Right hindlimb (tissue), 1 donor: ENCODE data around the gene KRTAP5-2.
A peak's percentile ranks its signal among the peaks of the same experiment; 100 is the strongest.
"Not testable (repeated sequence)": the region's sequence is repeated elsewhere in the genome, so short reads cannot be mapped to it uniquely, and the experiment has no call there.

Experiments used
- DNase-seq: peaks from one replicate; pipeline ENCODE4 v3.0.0-alpha.2; 2018

KRTAP5-2 gene, protein sequence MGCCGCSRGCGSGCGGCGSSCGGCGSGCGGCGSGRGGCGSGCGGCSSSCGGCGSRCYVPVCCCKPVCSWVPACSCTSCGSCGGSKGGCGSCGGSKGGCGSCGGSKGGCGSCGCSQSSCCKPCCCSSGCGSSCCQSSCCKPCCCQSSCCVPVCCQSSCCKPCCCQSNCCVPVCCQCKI

DNA sequence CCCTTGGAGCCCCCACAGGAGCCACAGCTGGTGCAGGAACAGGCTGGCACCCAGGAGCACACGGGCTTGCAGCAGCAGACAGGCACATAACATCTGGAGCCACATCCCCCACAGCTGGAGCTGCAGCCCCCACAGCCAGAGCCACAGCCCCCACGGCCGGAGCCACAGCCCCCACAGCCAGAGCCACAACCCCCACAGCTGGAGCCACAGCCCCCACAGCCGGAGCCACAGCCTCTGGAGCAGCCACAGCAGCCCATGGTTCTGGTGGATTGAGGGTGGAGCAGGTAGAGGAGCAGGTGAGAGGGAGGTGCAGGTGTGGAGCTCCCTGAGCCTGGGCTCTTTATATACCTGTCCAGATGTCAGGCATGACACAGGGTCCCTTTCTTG, at the start of gene KRTAP5-2:
Gene KRTAP5-2, minus strand, starts transcription at position 301 of the 387 bp plus-strand sequence. Its CDS starts 44 bp downstream, at position 257.
- no peak for DNase-seq

DNA sequence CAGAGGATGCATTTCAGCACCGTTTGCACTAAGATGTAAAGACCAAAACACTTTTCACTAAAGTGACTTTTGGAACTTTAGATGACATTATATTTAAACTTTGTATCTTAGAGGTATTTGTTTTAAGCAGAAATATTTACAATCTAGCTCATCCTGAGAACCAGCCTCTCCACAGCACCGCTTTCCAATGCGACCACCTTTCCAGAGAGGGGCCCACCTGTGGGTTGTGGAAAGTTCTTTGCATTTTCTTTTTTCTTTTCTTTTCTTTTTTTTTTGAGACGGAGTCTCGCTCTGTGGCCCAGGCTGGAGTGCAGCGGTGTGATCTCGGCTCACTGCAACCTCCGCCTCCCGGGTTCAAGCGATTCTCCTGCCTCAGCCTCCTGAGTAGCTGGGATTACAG, 48.4 kb upstream of the KRTAP5-2 start:
- DNase-seq: not testable (repeated sequence)

DNA sequence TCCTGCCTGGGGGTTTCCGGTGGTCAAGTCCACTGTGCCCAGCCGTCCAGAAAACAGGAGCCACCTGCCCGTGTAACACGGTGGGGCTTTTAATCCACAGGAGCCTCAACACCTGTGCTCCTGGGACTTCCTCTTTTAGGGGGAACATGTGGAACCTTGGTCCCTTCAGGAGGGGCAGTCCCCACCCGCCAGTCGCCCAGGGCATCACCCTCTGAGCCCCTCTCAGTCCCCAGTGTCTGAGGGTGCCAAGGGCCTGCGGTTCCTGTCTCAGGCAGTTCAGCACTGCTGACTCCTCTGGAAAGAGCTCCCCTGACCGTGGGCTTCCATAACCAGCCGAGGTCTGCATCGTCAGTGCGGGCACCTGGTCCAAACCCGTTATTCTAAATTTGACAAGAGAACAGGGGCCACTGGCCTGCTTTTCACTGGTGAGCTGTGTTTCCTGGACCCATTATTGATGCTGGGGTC, 47.3 kb upstream of the KRTAP5-2 start:
- DNase-seq: no peak

DNA sequence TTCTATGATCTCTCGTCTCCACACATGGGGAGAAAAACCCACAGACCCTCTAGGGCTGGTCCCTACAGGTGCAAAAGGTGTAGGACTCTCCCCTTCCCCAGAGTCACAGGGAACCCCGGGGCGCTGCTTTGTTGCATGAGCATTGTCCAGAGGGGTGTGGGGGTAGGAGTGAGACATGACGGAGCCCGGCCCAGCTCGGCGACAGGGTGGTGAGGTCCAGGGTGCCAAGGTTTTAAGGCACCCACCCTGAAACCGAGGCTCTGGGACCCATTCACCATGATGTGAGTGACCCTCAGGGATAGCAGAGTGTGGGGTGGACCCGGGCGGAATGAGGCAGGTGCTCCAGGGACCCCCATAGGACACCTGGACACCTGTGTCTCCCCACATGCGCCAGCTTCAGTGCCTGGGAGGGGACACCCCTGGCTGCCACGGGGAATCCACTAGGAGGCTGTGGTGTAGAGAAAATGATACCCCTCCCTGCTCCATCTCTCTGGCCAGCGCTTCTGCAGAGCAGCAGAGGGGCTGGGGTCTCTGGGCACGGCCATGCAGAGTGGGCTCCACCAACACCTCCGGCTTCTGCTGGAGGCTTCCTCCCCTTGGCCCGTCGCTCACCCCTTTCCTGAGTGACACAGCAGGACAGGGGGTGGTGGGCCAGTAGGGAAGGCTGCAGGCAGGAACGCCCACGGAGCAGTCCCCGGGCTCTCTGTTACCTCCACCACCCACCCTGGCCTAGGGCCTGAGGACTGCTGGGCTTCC, 46.7 kb upstream of the KRTAP5-2 start:
- DNase-seq: no peak

DNA sequence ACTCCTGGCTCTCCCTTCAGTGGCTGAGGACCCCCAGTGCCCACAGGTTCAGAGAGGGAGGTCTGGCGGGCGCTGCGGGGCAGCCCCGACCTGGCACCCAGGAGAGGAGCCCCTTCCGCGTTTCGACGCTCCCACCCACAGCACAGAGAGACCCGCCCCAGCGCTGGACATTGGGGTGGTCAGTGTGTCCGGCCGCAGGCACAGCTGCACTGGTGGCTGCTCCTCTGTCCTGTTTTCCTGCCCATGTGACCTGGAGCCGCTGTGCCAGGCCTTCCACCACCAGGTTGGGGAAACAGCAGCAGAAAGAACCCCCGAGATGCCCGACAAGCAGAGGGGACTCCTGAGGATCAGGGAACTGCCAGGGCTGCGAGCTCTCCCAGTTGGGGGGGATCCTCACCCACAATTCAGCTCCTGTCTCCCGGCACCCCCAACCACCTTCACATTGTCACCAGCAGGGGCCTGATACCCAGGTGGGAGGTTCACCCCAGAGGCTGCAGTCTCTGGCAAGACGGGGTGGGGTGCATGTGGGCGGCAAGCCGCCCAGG, 45.1 kb upstream of the KRTAP5-2 start:
- DNase-seq: no peak

DNA sequence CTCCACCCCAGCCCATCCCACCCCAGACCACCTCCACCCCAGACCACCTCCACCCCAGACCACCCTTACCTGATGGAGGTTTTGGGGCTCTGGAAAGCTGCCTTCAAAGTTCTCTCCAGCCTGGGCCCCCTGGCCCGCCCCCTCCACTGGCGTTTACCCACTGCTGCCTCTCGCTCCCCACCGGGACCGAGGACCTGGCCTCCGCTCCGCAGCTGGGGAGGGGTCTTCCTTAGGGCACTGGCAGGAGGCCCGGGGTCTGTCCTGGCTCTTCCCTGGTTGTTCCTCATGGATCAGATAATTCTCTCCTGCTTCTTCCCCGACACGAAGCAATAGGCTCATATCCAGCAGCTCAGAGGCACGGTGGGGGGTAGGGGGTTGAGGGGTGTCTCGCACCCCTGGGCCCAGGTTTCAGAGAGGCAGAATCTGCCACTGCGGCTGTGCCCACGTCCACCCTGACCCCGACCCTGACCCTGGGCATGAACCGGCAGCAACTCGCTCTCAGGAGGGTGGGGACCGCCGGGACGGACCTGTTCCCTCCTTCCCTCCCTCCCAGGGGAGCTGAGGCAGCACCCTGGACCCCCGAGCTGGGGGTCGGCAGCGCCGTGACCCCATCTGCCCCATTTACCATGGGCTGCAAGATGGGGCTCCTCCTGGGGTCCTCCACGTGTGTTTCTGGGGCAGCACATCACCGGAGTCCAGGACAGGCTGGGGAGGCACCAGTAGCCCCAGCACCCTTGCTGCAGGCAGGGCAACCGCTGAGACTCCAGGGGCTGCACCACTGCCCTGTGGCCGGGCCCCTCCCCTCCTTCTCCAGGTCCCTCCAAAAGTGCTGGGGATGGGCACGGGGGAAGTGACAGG, 44.4 kb upstream of the KRTAP5-2 start:
- no peak for DNase-seq

DNA sequence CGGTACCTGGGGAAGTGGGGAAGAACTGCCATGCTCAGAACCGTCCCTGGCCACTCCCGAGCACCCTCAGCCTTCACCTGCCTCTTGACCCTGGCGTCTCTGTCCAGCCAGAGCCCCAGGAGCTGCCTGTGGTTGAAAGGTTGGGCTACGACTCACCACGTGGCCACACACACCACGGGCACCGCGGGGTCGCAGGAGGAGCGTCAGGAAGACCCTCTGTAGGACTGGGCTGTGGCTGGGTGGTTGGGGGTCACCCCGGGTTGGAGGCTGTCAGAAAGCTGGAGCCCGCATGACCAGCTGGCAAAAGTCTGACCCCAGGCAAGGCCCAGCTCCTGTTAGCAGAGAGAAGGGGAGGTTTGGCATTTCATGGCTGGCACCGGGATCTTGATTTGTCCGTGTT, 43.0 kb upstream of the KRTAP5-2 start:
- no peak for DNase-seq

DNA sequence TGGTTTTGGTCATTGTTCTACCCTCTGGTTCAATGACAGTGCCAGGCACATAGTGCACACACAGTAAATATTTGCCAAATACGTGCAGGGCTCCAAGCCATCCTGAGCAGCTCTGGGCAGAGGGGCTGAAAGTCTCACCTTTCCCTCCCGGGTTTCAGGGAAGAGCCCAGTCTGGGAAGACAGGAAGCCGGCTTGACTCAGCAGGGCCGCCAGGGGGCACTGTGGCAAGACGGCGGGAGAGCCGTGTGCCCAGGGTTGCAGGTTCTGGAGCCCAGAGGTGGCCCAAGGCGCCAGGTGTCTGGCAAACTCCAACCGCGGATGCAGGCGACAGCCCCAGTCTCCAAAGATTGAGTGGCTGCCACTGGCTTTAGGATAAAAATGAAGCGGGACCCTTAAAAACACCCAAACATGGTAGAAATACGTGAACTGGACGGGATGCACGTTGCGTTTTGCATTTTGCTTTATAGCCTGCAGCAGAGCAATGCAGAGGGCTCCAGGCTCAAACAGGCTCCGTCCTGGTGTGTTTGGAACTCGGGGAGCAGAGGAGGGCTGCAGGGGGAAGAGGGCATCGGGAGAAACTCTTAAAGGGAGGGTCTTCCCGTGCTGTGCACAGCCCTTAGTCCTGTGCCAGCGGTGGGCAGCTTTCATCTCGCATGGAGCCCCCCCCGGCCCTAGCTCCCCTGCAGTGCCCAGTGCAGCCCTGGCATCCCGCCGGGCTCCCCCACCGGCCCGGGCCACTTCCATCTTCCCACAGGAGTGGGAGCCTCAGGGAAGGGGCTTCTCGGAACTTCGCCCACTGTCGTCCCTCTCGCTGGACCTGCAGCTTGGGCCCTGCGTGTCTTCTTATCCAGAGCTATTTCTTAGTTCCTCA, 42.2 kb upstream of the KRTAP5-2 start:
- DNase-seq: peak; percentile 51

DNA sequence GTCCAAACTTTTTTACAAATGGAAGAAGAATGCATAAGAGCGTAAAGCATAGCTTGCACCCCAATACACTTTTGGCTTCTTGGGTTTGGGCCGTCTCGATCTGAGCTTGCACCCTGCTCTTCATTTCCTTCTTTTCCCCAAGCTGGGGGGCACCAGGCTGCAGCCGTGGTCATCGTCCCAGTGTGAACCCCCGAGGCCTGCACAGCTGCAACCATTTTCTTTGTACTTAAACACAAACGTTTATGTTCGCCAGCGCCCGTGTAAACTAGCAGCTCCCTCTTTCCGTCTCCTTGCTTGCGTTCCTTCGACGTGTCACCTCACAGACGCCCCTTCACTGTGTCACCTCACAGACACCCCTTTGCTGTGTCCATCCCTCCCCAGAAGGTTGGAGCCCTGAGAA, 41.6 kb upstream of the KRTAP5-2 start:
- no peak for DNase-seq

DNA sequence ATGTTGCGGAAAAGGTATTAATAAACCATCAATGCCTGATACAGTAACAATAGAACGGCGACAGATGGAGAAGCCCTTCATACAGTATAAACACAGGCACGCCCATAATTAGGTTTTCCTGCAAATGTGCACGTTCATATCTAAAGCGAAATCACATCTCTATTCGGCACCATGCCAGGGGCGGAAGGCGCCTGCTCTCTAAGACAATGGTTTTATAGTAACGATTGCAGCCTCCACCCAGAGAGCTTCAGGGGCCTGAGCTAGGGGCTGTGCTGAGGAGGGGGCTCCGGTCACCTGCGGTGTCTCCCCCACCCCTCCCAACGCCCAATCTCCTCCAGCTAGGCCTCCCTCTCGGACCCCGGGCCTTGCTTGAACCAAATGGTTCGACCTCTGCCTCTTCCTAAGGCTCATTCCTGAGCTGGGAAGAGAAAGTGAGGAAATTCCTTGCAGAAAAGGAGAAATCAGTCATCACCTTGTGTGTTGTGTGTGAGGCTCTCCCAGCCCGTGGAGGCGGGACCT, 41.1 kb upstream of the KRTAP5-2 start:
- DNase-seq: no peak

DNA sequence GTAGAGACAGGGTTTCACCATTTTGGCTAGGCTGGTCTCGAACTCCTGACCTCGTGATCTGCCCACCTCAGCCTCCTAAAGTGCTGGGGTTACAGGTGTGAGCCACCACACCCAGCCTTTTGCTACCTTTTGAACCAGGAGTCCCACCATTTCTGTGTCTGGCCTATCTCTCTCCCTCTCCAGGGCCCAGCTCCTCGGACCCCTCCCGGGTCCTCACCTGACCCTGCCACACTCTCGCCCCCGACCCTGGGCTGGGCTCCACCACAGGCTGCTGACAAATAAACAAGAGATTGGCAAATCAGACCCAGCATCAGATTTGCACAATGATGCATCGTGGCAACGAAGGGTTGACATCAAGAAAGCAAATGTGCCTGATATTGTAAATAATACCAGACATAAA, 40.2 kb upstream of the KRTAP5-2 start:
- no peak for DNase-seq

DNA sequence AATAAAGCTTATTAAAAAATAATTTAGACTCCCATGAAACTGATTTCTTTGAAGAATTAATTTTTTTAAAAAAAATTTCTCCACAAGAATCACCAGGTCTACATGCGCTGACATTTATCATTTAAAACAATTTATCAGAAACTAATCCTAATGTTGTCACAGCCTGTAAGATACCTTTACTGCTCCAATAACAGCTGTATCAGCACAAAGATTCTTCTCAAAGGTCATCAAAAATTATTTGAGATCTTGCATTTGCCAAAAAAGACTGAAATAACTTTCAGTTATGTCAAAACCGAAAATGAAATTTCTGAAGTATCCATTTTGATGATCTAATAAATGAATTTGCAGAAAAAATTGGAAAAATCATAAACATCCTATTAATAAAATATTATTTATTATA, 39.5 kb upstream of the KRTAP5-2 start:
- DNase-seq: no peak

DNA sequence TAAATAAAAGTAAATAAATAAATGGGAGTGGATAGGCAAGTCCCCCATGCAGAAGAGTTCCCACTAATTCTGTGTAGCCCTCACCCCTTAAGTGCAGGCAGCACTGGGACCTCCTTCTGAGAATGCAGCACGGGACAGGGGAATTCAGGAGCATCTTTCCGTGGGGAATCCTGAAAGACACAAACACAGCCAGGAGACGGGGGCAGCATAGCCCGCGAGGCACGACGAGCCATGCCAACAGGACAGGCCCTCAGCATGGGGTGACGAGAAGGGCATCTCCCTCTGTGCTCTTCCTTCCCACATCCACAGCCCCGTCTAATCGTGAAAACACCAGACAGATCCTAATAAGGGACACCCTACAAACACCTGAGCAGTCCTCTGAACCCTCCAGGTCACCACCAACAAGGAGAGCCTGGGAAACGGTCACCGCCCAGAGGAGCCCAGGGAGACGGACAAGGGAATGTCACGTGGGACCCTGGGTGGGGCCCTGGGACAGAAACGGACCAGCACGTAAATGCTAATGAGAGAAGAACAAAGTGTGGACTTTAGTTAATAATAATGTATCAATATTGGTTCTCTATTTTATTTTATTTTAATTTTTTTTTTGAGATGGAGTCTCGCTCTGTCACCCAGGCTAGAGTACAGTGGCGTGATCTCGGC, 38.3 kb upstream of the KRTAP5-2 start:
- DNase-seq: no peak

DNA sequence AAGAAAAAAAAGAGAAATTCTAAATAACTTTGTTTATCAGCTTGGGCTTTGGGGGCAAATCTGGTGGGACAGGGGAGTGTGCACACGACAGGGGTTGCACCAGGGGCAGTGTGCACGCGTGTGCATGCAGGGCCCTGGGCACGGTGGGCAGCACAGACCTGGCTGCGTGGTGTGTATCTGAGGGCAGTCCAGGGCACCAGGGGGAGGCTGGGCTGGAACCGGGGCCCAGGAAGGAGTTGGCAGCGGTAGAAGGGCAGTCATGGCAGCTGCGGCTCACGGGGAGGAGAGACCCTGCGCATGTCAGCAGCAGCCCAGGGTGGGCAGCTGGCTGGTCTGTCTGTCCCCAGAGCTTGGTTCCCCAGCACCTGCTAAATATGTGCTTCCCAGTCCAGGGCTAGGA, 35.8 kb upstream of the KRTAP5-2 start:
- DNase-seq: no peak

DNA sequence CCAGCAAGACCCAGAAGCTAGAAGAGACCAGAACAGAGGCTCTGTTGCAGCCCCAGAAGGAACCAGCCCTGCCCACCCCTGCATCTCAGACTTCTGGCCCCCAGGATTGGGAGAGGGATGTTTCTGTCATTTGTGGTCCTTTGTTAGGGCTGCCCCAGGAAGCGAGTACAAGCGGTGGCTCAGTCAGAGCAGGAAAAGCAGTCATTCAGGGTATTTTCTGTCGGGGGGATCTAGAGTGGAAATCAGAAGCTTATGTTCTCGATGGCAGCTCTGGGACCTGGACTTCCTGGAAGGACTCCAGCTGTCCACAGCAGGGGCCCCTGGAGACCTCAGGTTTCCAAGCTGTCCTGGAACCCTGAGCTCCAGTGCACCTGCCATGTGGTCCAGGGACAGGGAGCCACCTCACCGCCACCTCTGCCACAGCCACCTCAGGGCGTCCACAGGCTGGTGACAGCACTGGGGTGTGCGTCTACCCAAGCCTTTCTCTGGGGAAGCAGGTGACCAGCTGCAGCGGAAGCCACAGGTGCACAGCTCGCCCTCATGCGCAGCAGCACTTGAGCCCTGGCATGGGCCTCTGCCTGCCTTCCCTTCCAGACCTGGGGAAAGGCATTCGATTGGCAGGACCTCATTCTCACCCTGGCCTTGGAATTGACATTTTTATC, 34.1 kb upstream of the KRTAP5-2 start:
- no peak for DNase-seq

DNA sequence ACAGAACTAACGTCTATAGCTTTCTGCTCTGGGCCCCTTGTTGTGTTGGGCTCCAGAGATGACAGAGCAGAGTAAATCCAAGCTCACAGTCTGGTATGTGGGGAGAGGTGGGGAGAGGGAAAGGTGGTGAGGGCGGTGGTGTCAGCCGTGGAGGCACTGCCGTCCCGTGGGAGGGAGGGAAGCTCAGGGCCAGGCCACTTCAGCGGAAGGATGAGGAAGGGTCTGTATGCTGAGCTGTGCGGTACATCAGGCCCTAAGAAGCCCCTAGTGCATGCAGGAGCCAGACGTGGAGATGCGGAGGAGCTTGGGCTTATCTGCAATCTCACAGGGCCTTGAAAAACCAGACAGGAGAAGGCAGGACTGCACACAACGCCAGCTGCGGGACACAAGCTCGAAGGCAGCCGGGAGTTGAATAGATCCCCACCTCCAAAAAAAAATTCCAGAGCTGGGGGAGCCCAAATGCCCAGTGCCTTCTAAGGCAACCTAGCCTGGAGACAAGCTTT, 33.0 kb upstream of the KRTAP5-2 start:
- no peak for DNase-seq

DNA sequence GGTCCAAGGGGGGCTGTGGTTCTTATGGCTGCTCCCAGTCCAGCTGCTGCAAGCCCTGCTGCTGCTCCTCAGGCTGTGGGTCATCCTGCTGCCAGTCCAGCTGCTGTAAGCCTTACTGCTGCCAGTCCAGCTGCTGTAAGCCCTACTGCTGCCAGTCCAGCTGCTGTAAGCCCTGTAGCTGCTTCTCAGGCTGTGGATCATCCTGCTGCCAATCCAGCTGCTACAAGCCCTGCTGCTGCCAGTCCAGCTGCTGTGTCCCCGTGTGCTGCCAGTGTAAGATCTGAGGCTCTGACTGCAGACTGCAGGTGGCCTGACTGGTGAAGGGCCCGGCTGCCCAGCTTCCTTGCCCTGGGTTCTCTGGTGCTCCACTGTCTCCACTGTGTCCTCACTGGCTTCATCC, 32.2 kb upstream of the KRTAP5-2 start:
- peak; percentile 64 for DNase-seq

DNA sequence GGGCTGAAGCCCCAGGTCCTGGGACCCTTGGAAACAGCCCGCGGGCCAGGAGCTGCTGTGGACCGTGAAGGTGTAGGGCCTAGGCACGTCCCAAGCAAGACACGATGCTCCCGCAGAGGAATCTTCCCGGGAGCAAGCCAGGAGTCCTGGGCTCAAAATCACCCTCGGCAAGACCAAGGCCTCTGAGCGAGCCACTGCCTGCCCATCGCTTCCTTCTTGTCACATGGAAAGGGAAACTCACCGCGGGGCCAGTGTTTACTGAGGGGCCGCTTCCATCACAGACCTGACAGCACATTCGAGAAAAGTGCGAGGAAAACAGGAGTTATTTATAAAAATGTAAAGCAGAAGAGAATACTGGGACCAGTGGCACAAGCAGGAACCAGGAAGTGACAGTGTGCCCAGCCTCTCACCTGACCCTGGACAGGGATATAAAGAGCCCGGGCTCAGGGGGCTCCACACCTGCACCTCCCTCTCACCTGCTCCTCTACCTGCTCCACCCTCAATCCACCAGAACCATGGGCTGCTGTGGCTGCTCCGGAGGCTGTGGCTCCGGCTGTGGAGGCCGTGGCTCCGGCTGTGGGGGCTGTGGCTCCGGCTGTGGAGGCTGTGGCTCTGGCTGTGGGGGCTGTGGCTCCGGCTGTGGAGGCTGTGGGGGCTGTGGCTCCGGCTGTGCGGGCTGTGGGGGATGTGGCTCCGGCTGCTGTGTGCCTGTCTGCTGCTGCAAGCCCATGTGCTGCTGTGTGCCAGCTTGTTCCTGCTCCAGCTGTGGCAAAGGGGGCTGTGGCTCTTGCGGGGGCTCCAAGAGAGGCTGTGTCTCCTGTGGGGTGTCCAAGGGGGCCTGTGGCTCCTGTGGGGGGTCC, 31.5 kb upstream of the KRTAP5-2 start, which contains the start of gene KRTAP5-5:
Gene KRTAP5-5, plus strand, starts transcription at position 450 of the 860 bp plus-strand sequence. Its CDS starts 66 bp downstream, at position 516.
- DNase-seq: no peak

DNA sequence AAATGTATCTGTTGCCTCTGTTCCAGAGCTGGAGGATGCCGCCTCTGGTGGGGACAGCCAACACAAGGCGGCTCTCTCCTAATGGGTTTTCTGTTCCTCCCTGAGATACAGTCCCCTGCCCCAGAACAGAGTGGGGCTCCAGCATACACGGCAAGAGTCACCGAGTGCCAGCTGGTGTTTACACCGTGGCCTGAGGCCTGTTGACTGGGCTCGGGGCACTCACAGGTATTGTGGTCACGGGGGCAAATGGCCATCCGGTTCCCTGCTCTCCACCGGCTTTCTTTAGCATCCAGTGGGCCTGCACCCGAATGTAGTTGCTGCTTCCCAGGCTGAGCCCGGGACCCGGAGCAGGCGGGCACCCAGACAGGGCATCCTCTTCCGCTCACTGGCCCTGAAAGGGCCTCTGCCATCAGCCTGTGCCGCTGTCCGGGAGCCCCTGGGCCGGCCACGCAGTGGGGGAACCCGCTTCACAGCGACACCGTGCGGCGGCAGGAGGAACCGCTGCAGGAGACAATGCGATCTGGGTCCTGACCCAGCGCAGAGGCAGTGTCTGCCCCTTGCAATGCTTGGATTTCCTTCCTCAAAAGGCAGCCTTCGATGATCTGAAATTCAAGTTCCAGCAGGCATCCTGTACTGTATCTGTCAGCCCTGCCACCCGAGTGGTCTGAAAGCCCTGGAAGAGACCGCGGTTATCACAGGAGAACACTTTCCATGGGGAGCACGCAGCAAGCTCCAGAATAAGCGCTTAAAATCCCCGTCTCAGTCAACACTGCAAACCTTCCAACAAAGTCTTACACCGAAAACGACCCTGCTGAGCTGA, 30.6 kb upstream of the KRTAP5-2 start:
- DNase-seq: peak; percentile 60
